ENCODE results near the gene TNRC6B.

DNA sequence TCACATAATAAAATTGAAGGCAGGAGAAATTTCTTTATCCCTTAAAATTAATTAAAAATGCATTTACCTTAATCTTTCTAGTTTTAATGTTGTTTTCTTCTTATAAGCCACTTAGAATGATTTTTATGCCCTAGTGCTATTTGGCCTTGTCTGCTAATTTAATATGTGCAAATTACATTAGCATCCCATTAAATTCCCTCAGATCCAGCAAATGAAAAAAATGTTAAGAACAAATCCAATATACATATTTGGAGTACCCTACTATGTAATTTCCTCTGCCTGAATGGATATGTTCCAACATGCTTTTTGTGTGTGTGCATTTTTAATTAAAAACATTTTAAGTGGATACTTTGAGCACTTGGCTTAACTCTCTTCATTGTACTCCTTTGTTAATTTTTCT, 56.9 kb downstream of the TNRC6B start:
- TF ChIP-seq, protein P1, sequence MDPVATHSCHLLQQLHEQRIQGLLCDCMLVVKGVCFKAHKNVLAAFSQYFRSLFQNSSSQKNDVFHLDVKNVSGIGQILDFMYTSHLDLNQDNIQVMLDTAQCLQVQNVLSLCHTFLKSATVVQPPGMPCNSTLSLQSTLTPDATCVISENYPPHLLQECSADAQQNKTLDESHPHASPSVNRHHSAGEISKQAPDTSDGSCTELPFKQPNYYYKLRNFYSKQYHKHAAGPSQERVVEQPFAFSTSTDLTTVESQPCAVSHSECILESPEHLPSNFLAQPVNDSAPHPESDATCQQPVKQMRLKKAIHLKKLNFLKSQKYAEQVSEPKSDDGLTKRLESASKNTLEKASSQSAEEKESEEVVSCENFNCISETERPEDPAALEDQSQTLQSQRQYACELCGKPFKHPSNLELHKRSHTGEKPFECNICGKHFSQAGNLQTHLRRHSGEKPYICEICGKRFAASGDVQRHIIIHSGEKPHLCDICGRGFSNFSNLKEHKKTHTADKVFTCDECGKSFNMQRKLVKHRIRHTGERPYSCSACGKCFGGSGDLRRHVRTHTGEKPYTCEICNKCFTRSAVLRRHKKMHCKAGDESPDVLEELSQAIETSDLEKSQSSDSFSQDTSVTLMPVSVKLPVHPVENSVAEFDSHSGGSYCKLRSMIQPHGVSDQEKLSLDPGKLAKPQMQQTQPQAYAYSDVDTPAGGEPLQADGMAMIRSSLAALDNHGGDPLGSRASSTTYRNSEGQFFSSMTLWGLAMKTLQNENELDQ (tag by site-specific recombination; IDR thresholded peaks at IDR 0.05; ENCODE audit: low read depth): no peak
- TF ChIP-seq, protein P2, sequence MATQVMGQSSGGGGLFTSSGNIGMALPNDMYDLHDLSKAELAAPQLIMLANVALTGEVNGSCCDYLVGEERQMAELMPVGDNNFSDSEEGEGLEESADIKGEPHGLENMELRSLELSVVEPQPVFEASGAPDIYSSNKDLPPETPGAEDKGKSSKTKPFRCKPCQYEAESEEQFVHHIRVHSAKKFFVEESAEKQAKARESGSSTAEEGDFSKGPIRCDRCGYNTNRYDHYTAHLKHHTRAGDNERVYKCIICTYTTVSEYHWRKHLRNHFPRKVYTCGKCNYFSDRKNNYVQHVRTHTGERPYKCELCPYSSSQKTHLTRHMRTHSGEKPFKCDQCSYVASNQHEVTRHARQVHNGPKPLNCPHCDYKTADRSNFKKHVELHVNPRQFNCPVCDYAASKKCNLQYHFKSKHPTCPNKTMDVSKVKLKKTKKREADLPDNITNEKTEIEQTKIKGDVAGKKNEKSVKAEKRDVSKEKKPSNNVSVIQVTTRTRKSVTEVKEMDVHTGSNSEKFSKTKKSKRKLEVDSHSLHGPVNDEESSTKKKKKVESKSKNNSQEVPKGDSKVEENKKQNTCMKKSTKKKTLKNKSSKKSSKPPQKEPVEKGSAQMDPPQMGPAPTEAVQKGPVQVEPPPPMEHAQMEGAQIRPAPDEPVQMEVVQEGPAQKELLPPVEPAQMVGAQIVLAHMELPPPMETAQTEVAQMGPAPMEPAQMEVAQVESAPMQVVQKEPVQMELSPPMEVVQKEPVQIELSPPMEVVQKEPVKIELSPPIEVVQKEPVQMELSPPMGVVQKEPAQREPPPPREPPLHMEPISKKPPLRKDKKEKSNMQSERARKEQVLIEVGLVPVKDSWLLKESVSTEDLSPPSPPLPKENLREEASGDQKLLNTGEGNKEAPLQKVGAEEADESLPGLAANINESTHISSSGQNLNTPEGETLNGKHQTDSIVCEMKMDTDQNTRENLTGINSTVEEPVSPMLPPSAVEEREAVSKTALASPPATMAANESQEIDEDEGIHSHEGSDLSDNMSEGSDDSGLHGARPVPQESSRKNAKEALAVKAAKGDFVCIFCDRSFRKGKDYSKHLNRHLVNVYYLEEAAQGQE (tag by site-specific recombination; IDR thresholded peaks at IDR 0.05): no peak
- TF ChIP-seq SP2 (tag by site-specific recombination; IDR thresholded peaks at IDR 0.05) (no peak), YY1 (tag by site-specific recombination; IDR thresholded peaks at IDR 0.05) (no peak), ZNF394 (tag by site-specific recombination; IDR thresholded peaks at IDR 0.05; ENCODE audit: borderline replicate concordance) (no peak), FEZF1 (tag by site-specific recombination; IDR thresholded peaks at IDR 0.05) (no peak), PRDM1 (tag by site-specific recombination; IDR thresholded peaks at IDR 0.05) (no peak), ZNF837 (tag by site-specific recombination; IDR thresholded peaks at IDR 0.05) (no peak)
- TF ChIP-seq, protein P3, sequence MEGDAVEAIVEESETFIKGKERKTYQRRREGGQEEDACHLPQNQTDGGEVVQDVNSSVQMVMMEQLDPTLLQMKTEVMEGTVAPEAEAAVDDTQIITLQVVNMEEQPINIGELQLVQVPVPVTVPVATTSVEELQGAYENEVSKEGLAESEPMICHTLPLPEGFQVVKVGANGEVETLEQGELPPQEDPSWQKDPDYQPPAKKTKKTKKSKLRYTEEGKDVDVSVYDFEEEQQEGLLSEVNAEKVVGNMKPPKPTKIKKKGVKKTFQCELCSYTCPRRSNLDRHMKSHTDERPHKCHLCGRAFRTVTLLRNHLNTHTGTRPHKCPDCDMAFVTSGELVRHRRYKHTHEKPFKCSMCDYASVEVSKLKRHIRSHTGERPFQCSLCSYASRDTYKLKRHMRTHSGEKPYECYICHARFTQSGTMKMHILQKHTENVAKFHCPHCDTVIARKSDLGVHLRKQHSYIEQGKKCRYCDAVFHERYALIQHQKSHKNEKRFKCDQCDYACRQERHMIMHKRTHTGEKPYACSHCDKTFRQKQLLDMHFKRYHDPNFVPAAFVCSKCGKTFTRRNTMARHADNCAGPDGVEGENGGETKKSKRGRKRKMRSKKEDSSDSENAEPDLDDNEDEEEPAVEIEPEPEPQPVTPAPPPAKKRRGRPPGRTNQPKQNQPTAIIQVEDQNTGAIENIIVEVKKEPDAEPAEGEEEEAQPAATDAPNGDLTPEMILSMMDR (tag by site-specific recombination; IDR thresholded peaks at IDR 0.05): no peak
